Neuron (in vitro differentiated cells): Measurements from ENCODE around the gene HPSE2.

Experiments
- H2AFZ ChIP-seq: one replicate; pipeline ENCODE4 v1.6.1; 2013; ENCODE audit warnings: low read depth, mild to moderate bottlenecking, inconsistent platforms, low read length, moderate library complexity
- H3K27me3 ChIP-seq: one replicate; pipeline ENCODE4 v1.6.1; 2013; ENCODE audit warnings: low read length; ENCODE audit not compliant: insufficient read depth
- H3K36me3 ChIP-seq: one replicate; pipeline ENCODE4 v1.6.1; 2013; ENCODE audit warnings: low read length; ENCODE audit not compliant: insufficient read depth
- H3K4me1 ChIP-seq: one replicate; pipeline ENCODE4 v1.6.1; 2013; ENCODE audit warnings: low read length; ENCODE audit not compliant: insufficient read depth
- H3K4me3 ChIP-seq: 2 replicates; pipeline ENCODE4 v1.5.1; 2013; ENCODE audit warnings: mild to moderate bottlenecking, low read length, moderate library complexity
- H3K9me3 ChIP-seq: one replicate; pipeline ENCODE4 v1.6.1; 2013; ENCODE audit warnings: low read length

The HPSE2 gene

GRCh38 chr10:98463976-98464754 lies 771.5 kb downstream of the HPSE2 start:
- no peaks in the 10 kb centered on the region for H3K9me3 ChIP-seq
- H3K27me3 ChIP-seq = peaks cover 11% of the 10 kb centered on the region
- peaks cover 4% of the 10 kb centered on the region for H3K4me1 ChIP-seq
- no peak overlapping the region for H2AFZ ChIP-seq
- H3K4me3 ChIP-seq = no peak overlapping the region
- H3K36me3 ChIP-seq = no peaks in the 10 kb centered on the region

- H3K4me3 ChIP-seq = no peak overlapping the region
- peaks cover 4% of the 10 kb centered on the region for H3K4me1 ChIP-seq
- H3K9me3 ChIP-seq = no peaks in the 10 kb centered on the region
- H2AFZ ChIP-seq = no peak overlapping the region
- no peaks in the 10 kb centered on the region for H3K36me3 ChIP-seq
- no peaks in the 10 kb centered on the region for H3K27me3 ChIP-seq
Observed at GRCh38 chr10:98463016-98463415, 772.6 kb downstream of the HPSE2 start.

- Histone ChIP-seq H2AFZ (no peak overlapping the region), H3K4me3 (no peak overlapping the region), H3K9me3 (no peaks in the 10 kb centered on the region)
Observed at GRCh38 chr10:98461500-98461842, 774.2 kb downstream of the HPSE2 start.

GRCh38 chr10:98460837-98461499 lies 774.7 kb downstream of the HPSE2 start:
- Histone ChIP-seq H3K36me3 (no peaks in the 10 kb centered on the region), H3K4me1 (peaks cover 12% of the 10 kb centered on the region), H3K4me3 (no peak overlapping the region), H2AFZ (no peak overlapping the region), H3K9me3 (no peaks in the 10 kb centered on the region), H3K27me3 (no peaks in the 10 kb centered on the region)

More at GRCh38 chr10:98461500-98461842, 774.2 kb downstream of the HPSE2 start:
- Histone ChIP-seq H3K36me3 (no peaks in the 10 kb centered on the region), H3K4me1 (peaks cover 7% of the 10 kb centered on the region), H3K27me3 (no peaks in the 10 kb centered on the region)

- H2AFZ ChIP-seq = no peak overlapping the region
- no peaks in the 10 kb centered on the region for H3K9me3 ChIP-seq
- no peaks in the 10 kb centered on the region for H3K27me3 ChIP-seq
- H3K4me3 ChIP-seq = no peak overlapping the region
- no peaks in the 10 kb centered on the region for H3K36me3 ChIP-seq
- peaks cover 14% of the 10 kb centered on the region for H3K4me1 ChIP-seq
Observed at GRCh38 chr10:98458809-98459784, 776.6 kb downstream of the HPSE2 start.

GRCh38 chr10:98457721-98458120 lies 777.9 kb downstream of the HPSE2 start:
- H3K27me3 ChIP-seq = no peaks in the 10 kb centered on the region
- H3K4me3 ChIP-seq = no peak overlapping the region
- no peaks in the 10 kb centered on the region for H3K36me3 ChIP-seq
- no peak overlapping the region for H2AFZ ChIP-seq
- no peaks in the 10 kb centered on the region for H3K9me3 ChIP-seq
- H3K4me1 ChIP-seq = peaks cover 14% of the 10 kb centered on the region

GRCh38 chr10:98456686-98457482 lies 778.8 kb downstream of the HPSE2 start:
- Histone ChIP-seq H3K4me1 (peaks cover 14% of the 10 kb centered on the region), H3K36me3 (no peaks in the 10 kb centered on the region), H3K27me3 (no peaks in the 10 kb centered on the region), H3K9me3 (no peaks in the 10 kb centered on the region), H2AFZ (no peak overlapping the region), H3K4me3 (no peak overlapping the region)

GRCh38 chr10:98456043-98456570 lies 779.5 kb downstream of the HPSE2 start:
- Histone ChIP-seq H3K27me3 (no peaks in the 10 kb centered on the region), H3K36me3 (no peaks in the 10 kb centered on the region), H2AFZ (no peak overlapping the region), H3K4me1 (peaks cover 14% of the 10 kb centered on the region), H3K4me3 (no peak overlapping the region), H3K9me3 (no peaks in the 10 kb centered on the region)

- no peaks in the 10 kb centered on the region for H3K9me3 ChIP-seq
- no peak overlapping the region for H3K4me3 ChIP-seq
- H3K27me3 ChIP-seq = no peaks in the 10 kb centered on the region
- H2AFZ ChIP-seq = no peak overlapping the region
- peaks cover 10% of the 10 kb centered on the region for H3K4me1 ChIP-seq
- no peaks in the 10 kb centered on the region for H3K36me3 ChIP-seq
Observed at GRCh38 chr10:98453729-98454128, 781.9 kb downstream of the HPSE2 start.

GRCh38 chr10:98450618-98451017 lies 785.0 kb downstream of the HPSE2 start:
- no peak overlapping the region for H3K4me3 ChIP-seq
- H3K27me3 ChIP-seq = no peaks in the 10 kb centered on the region
- H3K36me3 ChIP-seq = no peaks in the 10 kb centered on the region
- peaks cover 4% of the 10 kb centered on the region for H3K4me1 ChIP-seq
- H3K9me3 ChIP-seq = no peaks in the 10 kb centered on the region
- no peak overlapping the region for H2AFZ ChIP-seq

GRCh38 chr10:98449287-98449686 lies 786.4 kb downstream of the HPSE2 start:
- no peaks in the 10 kb centered on the region for H3K27me3 ChIP-seq
- H3K4me3 ChIP-seq = no peak overlapping the region
- H3K36me3 ChIP-seq = peaks cover 12% of the 10 kb centered on the region
- H3K9me3 ChIP-seq = no peaks in the 10 kb centered on the region
- H2AFZ ChIP-seq = no peak overlapping the region
- peaks cover 4% of the 10 kb centered on the region for H3K4me1 ChIP-seq

- H2AFZ ChIP-seq = peak within 1 kb of the TSS; percentile 100
- H3K4me1 ChIP-seq = peaks cover 4% of the 10 kb centered on the region
- peak within 1 kb of the TSS; percentile 97 for H3K4me3 ChIP-seq
- H3K27me3 ChIP-seq = no peaks in the 10 kb centered on the region
- H3K36me3 ChIP-seq = peaks cover 24% of the 10 kb centered on the region
- H3K9me3 ChIP-seq = no peaks in the 10 kb centered on the region
Observed at GRCh38 chr10:98446661-98447221, 788.9 kb downstream of the HPSE2 start, which contains the start of gene HPS1. Gene HPS1, minus strand, starts transcription at chr10:98446935. Its CDS starts 3,695 bp downstream, at chr10:98443240.
